HUES64 (cell line): ENCODE results near the gene SLC22A17.

Experiments used
- H3K27ac ChIP-seq: 2 replicates; pipeline ENCODE4 v1.7.0; 2013; ENCODE audit warnings: low read depth, low read length, inconsistent platforms
- H3K27me3 ChIP-seq: 2 replicates; pipeline ENCODE4 v1.6.1; 2013; ENCODE audit warnings: mild to moderate bottlenecking, low read length; ENCODE audit not compliant: insufficient read depth
- H3K36me3 ChIP-seq: 2 replicates; pipeline ENCODE4 v1.6.1; 2013; ENCODE audit warnings: mild to moderate bottlenecking, low read length; ENCODE audit not compliant: insufficient read depth
- H3K4me1 ChIP-seq: 2 replicates; pipeline ENCODE4 v1.6.1; 2013; ENCODE audit warnings: mild to moderate bottlenecking, low read length, moderate library complexity; ENCODE audit not compliant: insufficient read depth
- H3K4me3 ChIP-seq: 2 replicates; pipeline ENCODE4 v1.5.1; 2013; ENCODE audit warnings: mild to moderate bottlenecking, low read length, moderate library complexity
- H3K9ac ChIP-seq: 2 replicates; pipeline ENCODE4 v1.6.1; 2013; ENCODE audit warnings: mild to moderate bottlenecking, low read depth, low read length
- H3K9me3 ChIP-seq: 2 replicates; pipeline ENCODE4 v1.6.1; 2013; ENCODE audit warnings: low read depth, low read length; ENCODE audit not compliant: insufficient read depth
- WGBS: fragments of 150-250, 120-280 bp; methylation state at CpG from one replicate; pipeline ENCODE4 v1.1.7; 2013; ENCODE audit warnings: missing lambda C conversion rate; 5-methylcytosine and 5-hydroxymethylcytosine counted together

SLC22A17 gene

DNA sequence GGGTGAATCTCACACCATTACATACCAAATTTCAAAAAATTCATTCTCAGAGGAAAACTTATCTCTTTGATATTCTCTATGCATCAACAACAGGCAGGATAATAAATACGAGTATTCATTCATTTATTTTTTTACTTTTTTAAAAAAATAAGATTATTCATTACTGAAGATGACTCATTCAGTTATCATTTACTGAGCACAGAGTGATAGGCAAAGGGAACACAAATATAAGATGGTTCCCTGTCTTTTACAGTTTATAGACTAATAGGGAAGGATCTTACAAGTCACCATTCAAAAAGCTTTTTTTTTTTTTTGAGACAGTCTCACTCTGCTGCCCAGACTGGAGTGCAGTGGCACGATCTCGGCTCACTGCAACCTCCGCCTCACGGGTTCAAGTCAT, 36.4 kb downstream of the SLC22A17 start:
- no peak overlapping the region for H3K27ac ChIP-seq
- no peak overlapping the region for H3K9ac ChIP-seq
- no peak overlapping the region for H3K4me3 ChIP-seq
- WGBS: 98% methylated on average over 4 of the region's 5 CpGs
- no peaks in the 10 kb centered on the region for H3K9me3 ChIP-seq
- H3K4me1 ChIP-seq: peaks cover 10% of the 10 kb centered on the region; the same call in 1 of the 2 replicates
- no peaks in the 10 kb centered on the region for H3K27me3 ChIP-seq
- H3K36me3 ChIP-seq: peaks cover 9% of the 10 kb centered on the region; the same call in 1 of the 2 replicates

- H3K9ac ChIP-seq: no peak overlapping the region
- no peaks in the 10 kb centered on the region for H3K27me3 ChIP-seq
- H3K27ac ChIP-seq: no peak overlapping the region
- WGBS: 88% methylated on average over 1 of the region's 1 CpG
- H3K4me3 ChIP-seq: no peak overlapping the region
- H3K36me3 ChIP-seq: peaks cover 31% of the 10 kb centered on the region
- H3K9me3 ChIP-seq: no peaks in the 10 kb centered on the region
- H3K4me1 ChIP-seq: peaks cover 6% of the 10 kb centered on the region; the same call in 1 of the 2 replicates
These were observed 42.1 kb downstream of the SLC22A17 start for GRCh38 chr14:23310546-23310945.

GRCh38 chr14:23308721-23309445, 43.8 kb downstream of the SLC22A17 start:
- H3K27me3 ChIP-seq: peaks cover 10% of the 10 kb centered on the region
- no peaks in the 10 kb centered on the region for H3K9me3 ChIP-seq
- H3K27ac ChIP-seq: no peak overlapping the region
- 95% methylated on average over 17 of the region's 17 CpGs for WGBS
- no peak overlapping the region for H3K9ac ChIP-seq
- H3K4me1 ChIP-seq: peaks cover 6% of the 10 kb centered on the region; the same call in 1 of the 2 replicates
- no peak overlapping the region for H3K4me3 ChIP-seq
- peaks cover 27% of the 10 kb centered on the region for H3K36me3 ChIP-seq

DNA sequence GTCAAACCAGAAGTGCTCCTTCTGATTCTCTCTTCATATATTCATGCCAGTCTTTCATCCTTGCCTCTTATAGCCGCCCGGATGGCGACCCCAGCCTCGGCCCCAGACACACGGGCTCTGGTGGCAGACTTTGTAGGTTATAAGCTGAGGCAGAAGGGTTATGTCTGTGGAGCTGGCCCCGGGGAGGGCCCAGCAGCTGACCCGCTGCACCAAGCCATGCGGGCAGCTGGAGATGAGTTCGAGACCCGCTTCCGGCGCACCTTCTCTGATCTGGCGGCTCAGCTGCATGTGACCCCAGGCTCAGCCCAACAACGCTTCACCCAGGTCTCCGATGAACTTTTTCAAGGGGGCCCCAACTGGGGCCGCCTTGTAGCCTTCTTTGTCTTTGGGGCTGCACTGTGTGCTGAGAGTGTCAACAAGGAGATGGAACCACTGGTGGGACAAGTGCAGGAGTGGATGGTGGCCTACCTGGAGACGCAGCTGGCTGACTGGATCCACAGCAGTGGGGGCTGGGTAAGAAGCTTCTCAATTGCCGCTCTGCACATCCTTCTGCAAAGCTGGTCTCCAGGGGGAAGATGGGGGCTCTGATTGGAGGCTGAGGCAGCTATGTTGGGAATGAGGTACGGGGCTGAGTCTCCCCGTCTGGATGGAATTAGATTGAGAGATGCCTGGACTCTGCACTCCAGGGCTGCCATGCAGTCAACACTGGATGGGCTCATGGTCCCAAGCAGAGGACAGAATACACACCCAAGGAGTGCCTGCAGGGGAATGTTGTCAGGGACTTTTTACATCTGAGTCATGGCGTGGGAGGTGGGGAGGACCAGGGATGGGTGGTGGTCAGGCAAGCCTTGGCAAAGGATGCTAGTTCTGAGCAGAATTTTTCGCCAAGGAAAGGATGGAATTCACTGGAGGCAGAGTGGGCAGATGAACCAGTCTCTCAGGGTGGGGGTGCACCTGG, 44.7 kb downstream of the SLC22A17 start:
- peaks cover 18% of the 10 kb centered on the region for H3K27me3 ChIP-seq
- WGBS: 91% methylated on average over 22 of the region's 22 CpGs
- H3K36me3 ChIP-seq: peaks cover 27% of the 10 kb centered on the region
- H3K9me3 ChIP-seq: no peaks in the 10 kb centered on the region
- H3K4me3 ChIP-seq: peak overlapping the region; percentile 84
- H3K27ac ChIP-seq: no peak overlapping the region
- H3K9ac ChIP-seq: no peak overlapping the region
- H3K4me1 ChIP-seq: peaks cover 6% of the 10 kb centered on the region; the same call in 1 of the 2 replicates

GRCh38 chr14:23307146-23307530, 45.5 kb downstream of the SLC22A17 start:
- Histone ChIP-seq H3K4me3 (peak overlapping the region; percentile 84), H3K4me1 (peaks cover 6% of the 10 kb centered on the region; the same call in 1 of the 2 replicates), H3K36me3 (peaks cover 27% of the 10 kb centered on the region), H3K27ac (peak overlapping the region; percentile 77), H3K27me3 (peaks cover 19% of the 10 kb centered on the region), H3K9me3 (no peaks in the 10 kb centered on the region), H3K9ac (peak overlapping the region; percentile 79)
- WGBS: 24% methylated on average over 4 of the region's 5 CpGs

- Histone ChIP-seq H3K9ac (peak within 1 kb of the TSS; percentile 79), H3K4me1 (peaks cover 6% of the 10 kb centered on the region; the same call in 1 of the 2 replicates), H3K9me3 (no peaks in the 10 kb centered on the region), H3K27ac (peak within 1 kb of the TSS; percentile 77), H3K36me3 (peaks cover 25% of the 10 kb centered on the region), H3K4me3 (peak within 1 kb of the TSS; percentile 84), H3K27me3 (peaks cover 19% of the 10 kb centered on the region)
- WGBS: 1% methylated on average over 24 of the region's 24 CpGs
These were observed 46.1 kb downstream of the SLC22A17 start, which contains the start of gene BCL2L2 for GRCh38 chr14:23306412-23307145. Gene BCL2L2, plus strand, starts transcription at chr14:23306833. Its CDS starts 935 bp downstream, at chr14:23307768.

GRCh38 chr14:23302290-23303225, 50.1 kb downstream of the SLC22A17 start, which contains the start of gene PPP1R3E:
Gene PPP1R3E, minus strand, starts transcription at chr14:23302859. Its CDS starts 283 bp downstream, at chr14:23302576.
- Histone ChIP-seq H3K4me3 (peak within 1 kb of the TSS; percentile 90), H3K27ac (peak within 1 kb of the TSS; percentile 86), H3K9me3 (no peaks in the 10 kb centered on the region), H3K27me3 (peaks cover 53% of the 10 kb centered on the region), H3K4me1 (peaks cover 11% of the 10 kb centered on the region; the same call in 1 of the 2 replicates), H3K9ac (peak within 1 kb of the TSS; percentile 72), H3K36me3 (no peaks in the 10 kb centered on the region)
- 4% methylated on average over 80 of the region's 81 CpGs for WGBS

- H3K27ac ChIP-seq: peak overlapping the region; percentile 86
- H3K27me3 ChIP-seq: peaks cover 60% of the 10 kb centered on the region
- peak overlapping the region; percentile 72 for H3K9ac ChIP-seq
- H3K4me1 ChIP-seq: peaks cover 11% of the 10 kb centered on the region; the same call in 1 of the 2 replicates
- WGBS: under 1% methylated on average over 25 of the region's 25 CpGs
- peak overlapping the region; percentile 90 for H3K4me3 ChIP-seq
- H3K36me3 ChIP-seq: no peaks in the 10 kb centered on the region
- no peaks in the 10 kb centered on the region for H3K9me3 ChIP-seq
These were observed 50.8 kb downstream of the SLC22A17 start for GRCh38 chr14:23301969-23302289.

GRCh38 chr14:23301288-23301968, 51.3 kb downstream of the SLC22A17 start:
- H3K4me1 ChIP-seq: peaks cover 11% of the 10 kb centered on the region; the same call in 1 of the 2 replicates
- under 1% methylated on average over 87 of the region's 87 CpGs for WGBS
- peak overlapping the region; percentile 87 for H3K9ac ChIP-seq
- peak overlapping the region; percentile 90 for H3K4me3 ChIP-seq
- H3K9me3 ChIP-seq: no peaks in the 10 kb centered on the region
- H3K27me3 ChIP-seq: peaks cover 65% of the 10 kb centered on the region
- peak overlapping the region; percentile 96 for H3K27ac ChIP-seq
- H3K36me3 ChIP-seq: no peaks in the 10 kb centered on the region
